Left lung (tissue), 10 donors: ENCODE measurements around the gene DUSP14. TPM values are rescaled to one million over a fixed set of nuclear protein-coding genes. Genes with fewer than 3 reads are reported as not detected.

ENCODE experiments used
- ATAC-seq: fragments of 200-7000 bp; cut with Tn5 transposase; one replicate; pipeline ENCODE4 v1.9.1; 2020; ENCODE audit warnings: moderate library complexity
- DNase-seq, 4 donors: peaks; one replicate each; pipeline ENCODE4 v3.0.0-alpha.2; 2013 to 2020
- H3K27ac ChIP-seq, 2 donors: fragments of 200-600 bp; sonication (generic) in 1 of 2; one replicate each; pipeline versions ENCODE4 v1.5.0 to v1.8.0; 2020 to 2021
- H3K27me3 ChIP-seq, 2 donors: fragments of 200-600 bp; sonication (generic) in 1 of 2; one replicate each; pipeline versions ENCODE4 v1.5.0 to v1.8.0; 2020 to 2021
- H3K36me3 ChIP-seq, 2 donors: fragments of 200-600 bp; sonication (generic) in 1 of 2; one replicate each; pipeline versions ENCODE4 v1.5.0 to v1.8.0; 2020 to 2021
- H3K4me1 ChIP-seq, 2 donors: fragments of 200-600 bp; one replicate each; pipeline ENCODE4 v1.8.0; 2021
- H3K4me3 ChIP-seq, 2 donors: fragments of 200-600 bp; sonication (generic) in 1 of 2; one replicate each; pipeline versions ENCODE4 v1.5.0 to v1.8.0; 2020 to 2021; ENCODE audit warnings: mild to moderate bottlenecking in 1 of 2
- H3K9me3 ChIP-seq, 2 donors: fragments of 200-600 bp; sonication (generic) in 1 of 2; one replicate each; pipeline versions ENCODE4 v1.5.0 to v1.8.0; 2020 to 2021
- intact Hi-C, 2 donors: fragments of 100-400 bp; cut with DNase I; formaldehyde crosslinking; loops; one replicate each; pipeline versions ENCODE4 v1.11.2 to v1.14.2; 2022
- polyA plus RNA-seq, 6 donors: library from polyadenylated mRNA; unstranded; fragments of 120-200 nt; gene quantifications; one replicate each; pipeline ENCODE4 v1.2.1, GENCODE V29; 2013; ENCODE audit not compliant: insufficient read length in 6 of 6
- total RNA-seq, 2 donors: library from RNA; stranded (reverse); fragmentation: NEBNext Ultra II Directional; extraction: Animal tissue kit (Norgen Biotek cat#: 25700); gene quantifications; one replicate each; pipeline ENCODE4 v1.2.1, GENCODE V29; 2021
- TF ChIP-seq, protein P1 (sequence below), 2 donors: fragments of 200-600 bp; sonication (generic) in 1 of 2; IDR thresholded peaks; one replicate each; pipeline versions ENCODE4 v1.5.0 to v1.8.0; 2021; ENCODE audit warnings: antibody characterized with exemption in 2 of 2
- donor health status: DM: no; HTN: yes; CAD: no.
- donor health status: DM: no; HTN: no; CAD: no.

The DUSP14 gene
- total and polyA plus RNA-seq, 8 donors = 6.4 to 14.9 (median 8.8) TPM

GRCh38 chr17:37513711-37514110 lies 24.0 kb downstream of the DUSP14 start:
- Histone ChIP-seq H3K27ac (no peak overlapping the region), H3K9me3 (no peaks in the 10 kb centered on the region), H3K4me1 (no peaks in the 10 kb centered on the region), H3K36me3 (peaks cover 0 to 65% of the 10 kb centered on the region in 2 donors), H3K4me3 (no peak overlapping the region), H3K27me3 (no peaks in the 10 kb centered on the region)
- intact Hi-C loops = no loop called here
- TF ChIP-seq, protein P1, sequence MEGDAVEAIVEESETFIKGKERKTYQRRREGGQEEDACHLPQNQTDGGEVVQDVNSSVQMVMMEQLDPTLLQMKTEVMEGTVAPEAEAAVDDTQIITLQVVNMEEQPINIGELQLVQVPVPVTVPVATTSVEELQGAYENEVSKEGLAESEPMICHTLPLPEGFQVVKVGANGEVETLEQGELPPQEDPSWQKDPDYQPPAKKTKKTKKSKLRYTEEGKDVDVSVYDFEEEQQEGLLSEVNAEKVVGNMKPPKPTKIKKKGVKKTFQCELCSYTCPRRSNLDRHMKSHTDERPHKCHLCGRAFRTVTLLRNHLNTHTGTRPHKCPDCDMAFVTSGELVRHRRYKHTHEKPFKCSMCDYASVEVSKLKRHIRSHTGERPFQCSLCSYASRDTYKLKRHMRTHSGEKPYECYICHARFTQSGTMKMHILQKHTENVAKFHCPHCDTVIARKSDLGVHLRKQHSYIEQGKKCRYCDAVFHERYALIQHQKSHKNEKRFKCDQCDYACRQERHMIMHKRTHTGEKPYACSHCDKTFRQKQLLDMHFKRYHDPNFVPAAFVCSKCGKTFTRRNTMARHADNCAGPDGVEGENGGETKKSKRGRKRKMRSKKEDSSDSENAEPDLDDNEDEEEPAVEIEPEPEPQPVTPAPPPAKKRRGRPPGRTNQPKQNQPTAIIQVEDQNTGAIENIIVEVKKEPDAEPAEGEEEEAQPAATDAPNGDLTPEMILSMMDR (IDR thresholded peaks at IDR 0.05) = no peak
- no peak for DNase-seq
- ATAC-seq = no peak

DNA sequence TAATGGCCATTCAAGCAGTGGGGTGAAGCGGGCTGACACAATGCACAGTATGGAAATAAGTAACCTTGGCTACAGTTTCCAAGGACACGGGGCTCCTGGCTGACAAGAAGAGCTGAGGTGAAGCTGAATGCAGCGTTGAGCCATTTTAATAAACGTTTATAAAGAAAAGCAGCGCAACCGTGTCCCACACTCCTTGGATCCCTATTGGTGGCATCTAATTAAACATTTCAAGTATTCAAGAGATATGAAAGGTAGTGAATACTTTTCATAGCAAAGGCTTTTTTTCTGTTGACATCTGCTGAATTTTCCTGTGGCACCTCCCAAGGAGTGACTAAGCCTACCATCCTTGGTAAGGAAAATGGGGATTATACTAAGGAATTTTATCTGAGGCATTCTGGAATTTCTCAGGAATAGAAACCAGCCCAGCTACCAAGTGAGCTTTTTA lies 26.5 kb downstream of the DUSP14 start:
- Histone ChIP-seq H3K27me3 (no peaks in the 10 kb centered on the region), H3K9me3 (no peaks in the 10 kb centered on the region), H3K27ac (no peak overlapping the region), H3K4me1 (no peaks in the 10 kb centered on the region), H3K36me3 (peaks cover 0 to 89% of the 10 kb centered on the region in 2 donors), H3K4me3 (no peak overlapping the region)
- DNase-seq (no peak), ATAC-seq (no peak)
- TF ChIP-seq, protein P1 (IDR thresholded peaks at IDR 0.05) = no peak
- intact Hi-C loops = no loop called here

- no peak overlapping the region for H3K4me3 ChIP-seq
- ATAC-seq = no peak
- no peaks in the 10 kb centered on the region for H3K9me3 ChIP-seq
- intact Hi-C loops = no loop called here
- no peak for DNase-seq
- H3K4me1 ChIP-seq = no peaks in the 10 kb centered on the region
- H3K27ac ChIP-seq = no peak overlapping the region
- peaks cover 0 to 87% of the 10 kb centered on the region in 2 donors for H3K36me3 ChIP-seq
- H3K27me3 ChIP-seq = no peaks in the 10 kb centered on the region
- TF ChIP-seq, protein P1 (IDR thresholded peaks at IDR 0.05) = no peak
Observed at GRCh38 chr17:37517881-37518280, 28.2 kb downstream of the DUSP14 start.

DNA sequence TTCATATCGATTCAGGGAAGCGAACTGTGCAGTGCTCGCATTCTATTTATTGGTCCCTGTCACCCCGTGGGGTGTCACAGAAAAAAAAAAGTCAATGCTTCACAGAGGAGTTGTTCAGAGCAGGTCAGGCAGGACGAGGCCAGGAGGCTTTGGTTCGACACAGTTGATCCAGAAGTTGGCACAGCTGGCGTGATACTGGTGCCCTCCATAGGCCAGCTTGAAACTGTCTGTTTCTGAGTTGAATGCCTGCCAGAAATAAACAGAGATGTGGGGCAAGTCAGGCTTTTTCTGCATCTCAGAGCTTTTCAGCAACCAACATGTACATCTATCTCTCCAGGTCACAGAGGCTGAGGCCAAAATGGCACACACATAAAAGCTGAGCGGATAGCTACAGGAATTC lies 29.1 kb downstream of the DUSP14 start:
- intact Hi-C loops = no loop called here
- Histone ChIP-seq H3K27me3 (no peaks in the 10 kb centered on the region), H3K4me3 (no peak overlapping the region), H3K27ac (no peak overlapping the region), H3K4me1 (no peaks in the 10 kb centered on the region), H3K36me3 (peaks cover 0 to 85% of the 10 kb centered on the region in 2 donors), H3K9me3 (no peaks in the 10 kb centered on the region)
- TF ChIP-seq, protein P1 (IDR thresholded peaks at IDR 0.05) = no peak
- no peak for DNase-seq
- no peak for ATAC-seq

DNA sequence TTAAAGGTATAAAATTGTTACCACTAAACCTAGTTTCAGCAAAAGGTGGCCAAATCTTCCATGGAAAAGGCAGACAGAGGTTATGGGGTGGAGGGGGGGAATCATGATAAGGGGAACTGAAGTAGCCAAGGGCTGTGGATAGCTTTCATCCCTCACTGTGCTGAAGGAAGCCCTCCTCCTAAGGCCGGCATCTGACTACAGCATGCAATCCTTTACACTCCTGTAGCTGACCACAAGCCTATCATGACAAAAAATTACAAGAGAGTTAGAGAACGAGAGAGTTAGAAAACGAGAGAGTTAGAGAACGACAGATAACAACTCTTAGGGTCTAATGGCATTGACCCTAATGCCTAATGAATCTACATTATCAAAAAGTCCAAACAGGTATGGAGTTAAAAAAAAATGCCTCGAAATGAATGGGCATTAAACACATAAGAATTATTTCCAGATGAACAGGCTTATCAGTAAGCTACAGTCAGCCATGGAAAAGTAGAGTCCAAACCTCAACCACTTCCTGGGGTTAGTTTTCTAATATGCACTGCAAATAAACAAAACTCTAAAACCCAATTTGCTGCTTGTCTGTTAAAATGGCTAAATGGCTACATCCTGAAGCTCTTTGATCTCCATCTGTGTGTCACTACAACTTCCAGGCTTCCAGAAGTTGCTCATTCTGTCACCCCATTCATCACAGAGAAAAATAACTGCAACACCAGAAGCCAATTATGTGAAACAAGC lies 29.7 kb downstream of the DUSP14 start:
- no peaks in the 10 kb centered on the region for H3K27me3 ChIP-seq
- intact Hi-C loops = no loop called here
- H3K9me3 ChIP-seq = no peaks in the 10 kb centered on the region
- DNase-seq = no peak
- no peak for ATAC-seq
- no peak overlapping the region for H3K4me3 ChIP-seq
- H3K27ac ChIP-seq = no peak overlapping the region
- TF ChIP-seq, protein P1 (IDR thresholded peaks at IDR 0.05) = no peak
- no peaks in the 10 kb centered on the region for H3K4me1 ChIP-seq
- H3K36me3 ChIP-seq = peaks cover 0 to 85% of the 10 kb centered on the region in 2 donors
